ENCODE results near the gene BTN3A1. TPM values are rescaled to one million over a fixed set of nuclear protein-coding genes. Genes with fewer than 3 reads are reported as not detected.

BTN3A1 gene
- total and polyA plus RNA-seq, 2 of the 8 experiments (the other 6 are each of a cell fraction or from before 2014, with no cell fraction given) = 4.7 to 5.6 TPM

DNA sequence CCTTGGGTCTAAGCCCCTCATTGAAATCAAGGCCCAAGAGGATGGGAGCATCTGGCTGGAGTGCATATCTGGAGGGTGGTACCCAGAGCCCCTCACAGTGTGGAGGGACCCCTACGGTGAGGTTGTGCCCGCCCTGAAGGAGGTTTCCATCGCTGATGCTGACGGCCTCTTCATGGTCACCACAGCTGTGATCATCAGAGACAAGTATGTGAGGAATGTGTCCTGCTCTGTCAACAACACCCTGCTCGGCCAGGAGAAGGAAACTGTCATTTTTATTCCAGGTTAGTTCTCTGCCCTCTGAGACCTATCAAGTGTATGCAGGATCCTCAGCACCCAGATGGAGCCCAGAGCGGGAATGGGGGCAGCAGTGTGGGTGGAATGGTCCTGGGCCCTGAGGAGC is 14.1 kb upstream of the BTN3A1 start:
- no peak overlapping the region for H3K14ac ChIP-seq (ENCODE audit: insufficient read length)
- no peak overlapping the region for H2BK15ac ChIP-seq (ENCODE audit: low read length)
- no peak overlapping the region for H3K4me2 ChIP-seq (ENCODE audit: insufficient read depth in 1 of 2, low read depth in 2 of 2, low read length in 2 of 2)
- no peak for DNase-seq (ENCODE audit: low read depth in 1 of 2, low spot score in 2 of 2)
- CTCF ChIA-PET (ENCODE audit: partially characterized antibody) = interaction anchor here (3.6 kb wide), 1 partner anchor 20 kb away, joined by 14 read pairs; no protein-coding TSS in a partner anchor
- H3K23me2 ChIP-seq (ENCODE audit: low read depth, low read length) = no peaks in the 10 kb centered on the region; the same call in 1 of the 2 replicates
- H4K91ac ChIP-seq (replicated peaks; ENCODE audit: insufficient read length, low read length) = no peak overlapping the region
- TF ChIP-seq TEAD4 (IDR thresholded peaks at IDR 0.05; ENCODE audit: low read depth, low read length) (peak; percentile 84), POLR2AphosphoS5 (IDR thresholded peaks at IDR 0.05; ENCODE audit: low read depth, low read length) (no peak), JUND (IDR thresholded peaks at IDR 0.05; ENCODE audit: low read length) (no peak), SIN3A (conservative IDR thresholded peaks at IDR 0.05 in 1 of 2, IDR thresholded peaks at IDR 0.05 in 1 of 2; ENCODE audit: low read depth in 1 of 2, low read length in 2 of 2) (0 out of 4 replicates have a peak, but pooled peaks of 1 of the 2 experiments have one; percentile 27), CTBP2 (IDR thresholded peaks at IDR 0.05; ENCODE audit: borderline replicate concordance, insufficient read depth, insufficient read length, low read length) (no peak)
- H3K9me3 ChIP-seq (ENCODE audit: insufficient read depth in 2 of 2, low read depth in 1 of 2, low read length in 1 of 2) = no peaks in the 10 kb centered on the region
- H3K27me3 ChIP-seq (replicated peaks in 1 of 4; ENCODE audit: control insufficient read depth in 3 of 4, extremely low read depth in 1 of 4, insufficient read depth in 3 of 4, low read length in 3 of 4) = no peaks in the 10 kb centered on the region
- no peak overlapping the region for H3K4ac ChIP-seq (replicated peaks; ENCODE audit: insufficient read length, low read depth, low read length)
- no peaks in the 10 kb centered on the region for H4K20me1 ChIP-seq (replicated peaks in 1 of 2; ENCODE audit: control insufficient read depth in 1 of 2, insufficient read depth in 2 of 2, low read length in 2 of 2)
- peaks cover 3% of the 10 kb centered on the region for H3K79me1 ChIP-seq (ENCODE audit: low read depth, low read length)
- no peak overlapping the region for H3K18ac ChIP-seq (ENCODE audit: extremely low read depth, low read length)
- no peak overlapping the region for H2BK5ac ChIP-seq (ENCODE audit: low read depth, low read length)
- H3K9ac ChIP-seq (replicated peaks in 1 of 4; ENCODE audit: extremely low read depth in 1 of 4, low read depth in 3 of 4, low read length in 3 of 4) = no peak overlapping the region
- no peaks in the 10 kb centered on the region for H3K79me2 ChIP-seq (ENCODE audit: control insufficient read depth in 1 of 2, insufficient read depth in 2 of 2, low read length in 2 of 2)
- H4K5ac ChIP-seq (ENCODE audit: insufficient read length, low read depth, low read length) = no peak overlapping the region
- no peak overlapping the region for H3K56ac ChIP-seq (replicated peaks; ENCODE audit: insufficient read length, low read depth, low read length)
- H2BK20ac ChIP-seq (ENCODE audit: low read length) = no peak overlapping the region
- no peak overlapping the region for H2AFZ ChIP-seq (ENCODE audit: low read length)
- H3K27ac ChIP-seq (ENCODE audit: low read depth, low read length) = no peak overlapping the region
- POLR2A ChIA-PET (ENCODE audit: partially characterized antibody) = interaction anchor here (0.9 kb wide), 1 partner anchor 10 kb away, joined by 3 read pairs; no protein-coding TSS in a partner anchor
- peaks cover 0 to 14% (median 12%) of the 10 kb centered on the region in 4 experiments; a peak in 7 of 8 replicates for H3K36me3 ChIP-seq (ENCODE audit: control insufficient read depth in 2 of 4, insufficient read depth in 4 of 4, low read length in 3 of 4)
- no peak overlapping the region for H2BK120ac ChIP-seq (replicated peaks; ENCODE audit: low read depth, low read length)
- H2AK5ac ChIP-seq (ENCODE audit: low read depth, low read length) = no peak overlapping the region
- no peak overlapping the region for H3K4me3 ChIP-seq (ENCODE audit: extremely low read depth in 1 of 4, insufficient read depth in 2 of 4, low read depth in 3 of 4, low read length in 4 of 4)
- no peak overlapping the region; the same call in 1 of the 2 replicates for H4K8ac ChIP-seq (ENCODE audit: extremely low read depth, insufficient read depth, low read length)
- WGBS, 2 experiments (ENCODE audit: extremely low coverage in 1 of 2, insufficient coverage in 1 of 2, insufficient read length in 1 of 2, insufficient replicate concordance in 2 of 2, low coverage in 1 of 2, low lambda C conversion rate in 2 of 2, missing lambda C conversion rate in 1 of 2) = 80% methylated on average over 6 of the region's 6 CpGs; no CpG with 5 or more reads in 1 of the 2 experiments
- peaks cover 0 to 8% (median 5%) of the 10 kb centered on the region in 4 experiments; a peak in 5 of 7 replicates for H3K4me1 ChIP-seq (replicated peaks in 1 of 4; ENCODE audit: control insufficient read depth in 3 of 4, insufficient read depth in 4 of 4, low read length in 3 of 4)
- H2BK12ac ChIP-seq (ENCODE audit: low read depth, low read length) = no peak overlapping the region
- no peak for FAIRE-seq
- H3K23ac ChIP-seq (ENCODE audit: insufficient read length) = no peak overlapping the region

Data from H1 (cell line).